Kidney tubule cell (primary cell): ENCODE results near the gene PSPC1.
"Not testable (repeated sequence)": the region's sequence is repeated elsewhere in the genome, so short reads cannot be mapped to it uniquely, and the experiment has no call there.

Experiments used
- DNase-seq: peaks from one replicate; pipeline ENCODE4 v3.0.0-alpha.2; 2018; ENCODE audit warnings: low spot score

Gene PSPC1

GRCh38 chr13:19763618-19764017, 19.1 kb downstream of the PSPC1 start:
- no peak for DNase-seq

DNA sequence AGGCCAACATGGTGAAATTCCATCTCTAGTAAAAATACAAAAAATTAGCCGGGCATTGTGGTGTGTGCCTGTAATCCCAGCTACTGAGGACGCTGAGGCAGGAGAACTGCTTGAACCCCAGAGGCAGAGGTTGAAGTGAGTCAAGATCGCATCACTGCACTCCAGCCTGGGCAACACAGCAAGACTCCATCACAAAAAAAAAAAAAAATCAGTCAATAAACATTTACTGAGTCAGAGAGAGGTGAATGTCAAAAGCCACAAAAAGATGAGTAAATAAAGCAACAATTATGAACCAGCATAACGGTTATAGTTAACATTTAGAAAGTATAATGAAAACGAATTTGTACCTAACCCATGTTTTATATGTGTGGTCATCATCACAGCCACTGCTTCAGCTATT, 23.1 kb downstream of the PSPC1 start:
- DNase-seq: no peak

DNA sequence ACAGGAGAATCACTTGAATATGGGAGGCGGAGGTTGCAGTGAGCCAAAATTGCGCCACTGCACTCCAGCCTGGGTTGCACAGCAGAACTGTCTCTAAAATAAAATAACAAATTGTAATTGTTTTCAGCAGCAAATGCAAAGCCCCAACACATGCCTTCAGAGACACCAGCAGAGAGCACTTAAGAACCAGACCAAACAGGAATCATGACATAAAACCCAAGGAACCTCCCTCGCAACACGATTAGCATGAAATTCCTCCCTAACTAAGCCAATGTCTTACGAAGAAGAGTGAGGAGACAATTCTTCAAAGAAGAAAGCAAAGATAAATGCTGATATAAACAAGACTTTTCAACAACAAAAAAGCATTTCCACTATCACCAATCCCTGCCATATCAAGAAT, 40.1 kb downstream of the PSPC1 start:
- no peak for DNase-seq

DNA sequence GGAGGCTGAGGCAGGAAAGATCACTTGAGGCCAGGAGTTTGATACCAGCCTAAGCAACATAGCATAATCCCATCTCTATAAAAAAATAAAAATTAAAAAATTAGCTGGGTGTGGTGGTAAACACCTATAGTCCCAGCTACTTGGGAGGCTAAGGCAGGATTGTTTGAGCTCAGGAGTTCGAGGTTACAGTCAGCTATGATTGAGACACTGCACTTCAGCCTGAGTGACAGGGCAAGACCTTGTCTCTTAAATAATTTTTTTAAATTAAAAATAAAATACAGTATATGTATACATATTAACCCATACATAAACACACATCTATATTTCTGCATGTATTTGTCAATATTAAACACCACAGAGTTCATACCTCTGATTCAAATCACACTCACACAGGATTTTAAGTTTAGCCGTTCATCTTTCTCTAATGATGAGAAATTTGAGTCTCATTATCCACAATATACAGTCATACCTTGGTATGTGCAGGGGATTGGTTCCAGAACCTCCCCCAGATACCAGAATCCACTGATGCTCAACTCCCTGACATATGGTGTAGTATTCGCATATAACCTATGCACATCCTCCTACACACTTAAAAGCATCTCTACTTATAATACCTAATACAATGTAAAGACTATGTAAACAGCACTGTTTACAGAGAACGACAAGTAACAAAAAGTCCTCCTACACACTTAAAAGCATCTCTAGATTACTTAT, 44.7 kb downstream of the PSPC1 start:
- DNase-seq: no peak

DNA sequence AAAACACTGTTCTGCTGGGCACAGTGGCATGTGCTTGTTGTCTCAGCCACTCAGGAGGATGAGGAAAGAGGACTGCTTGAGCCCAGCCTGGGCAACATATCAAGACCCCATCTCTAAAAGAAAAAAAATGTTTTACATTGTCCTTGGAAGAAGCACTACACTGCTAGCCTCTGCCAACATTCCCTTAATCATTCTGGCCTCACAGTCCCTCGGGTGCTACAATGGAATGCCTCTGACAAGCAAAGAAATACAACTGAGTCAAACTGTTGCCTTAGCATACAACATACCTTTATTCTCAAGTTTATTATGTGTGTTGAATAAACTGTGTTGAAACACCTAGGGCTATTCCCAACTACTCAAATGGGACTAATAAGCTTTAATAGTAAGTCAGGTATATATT, 56.1 kb downstream of the PSPC1 start:
- DNase-seq: no peak

GRCh38 chr13:19725320-19725719, 57.4 kb downstream of the PSPC1 start:
- no peak for DNase-seq

GRCh38 chr13:19720039-19720438, 62.7 kb downstream of the PSPC1 start:
- DNase-seq: no peak

GRCh38 chr13:19713186-19713965, 69.4 kb downstream of the PSPC1 start:
- peak; percentile 46 for DNase-seq

DNA sequence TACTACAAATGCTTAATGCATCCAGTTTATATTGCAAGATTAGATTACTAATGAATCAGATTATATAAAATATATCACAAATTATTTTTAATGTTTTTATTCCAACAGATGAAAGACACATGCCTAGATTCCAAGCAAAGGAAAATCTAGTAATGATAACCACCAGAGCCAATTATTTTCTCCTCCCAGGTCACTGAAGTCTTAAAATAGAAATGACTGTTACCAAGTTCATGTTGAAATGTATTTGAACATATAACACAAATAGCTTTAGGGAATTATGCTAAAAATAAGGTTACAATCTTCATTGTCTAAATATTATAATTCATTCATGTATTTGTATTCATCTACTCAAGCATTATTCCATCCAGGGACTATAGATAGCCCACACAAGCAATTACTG, 73.0 kb downstream of the PSPC1 start:
- DNase-seq: not testable (repeated sequence)

DNA sequence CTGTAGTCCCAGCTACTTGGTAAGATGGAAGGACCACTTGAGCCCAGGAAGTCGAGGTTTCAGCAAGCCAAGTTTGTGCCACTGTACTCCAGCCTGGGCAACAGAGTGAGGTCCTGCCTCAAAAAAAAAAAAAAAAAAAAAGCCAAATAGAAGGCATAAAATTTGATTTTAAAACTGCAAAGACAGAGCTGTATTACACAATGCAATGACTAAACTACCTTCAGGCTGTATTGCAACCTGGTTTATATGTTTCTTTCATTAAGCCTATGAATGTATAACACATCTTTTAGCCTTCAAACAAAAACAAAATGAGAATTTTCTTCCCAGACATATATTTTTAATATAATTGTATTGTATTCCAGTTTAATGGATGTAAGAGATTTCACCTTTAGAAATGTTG, 73.7 kb downstream of the PSPC1 start:
- not testable (repeated sequence) for DNase-seq

- DNase-seq: not testable (repeated sequence)
Observed at GRCh38 chr13:19704256-19704655, 78.5 kb downstream of the PSPC1 start.

GRCh38 chr13:19701619-19702018, 81.1 kb downstream of the PSPC1 start:
- DNase-seq: not testable (repeated sequence)

GRCh38 chr13:19700963-19701362, 81.8 kb downstream of the PSPC1 start:
- not testable (repeated sequence) for DNase-seq

DNA sequence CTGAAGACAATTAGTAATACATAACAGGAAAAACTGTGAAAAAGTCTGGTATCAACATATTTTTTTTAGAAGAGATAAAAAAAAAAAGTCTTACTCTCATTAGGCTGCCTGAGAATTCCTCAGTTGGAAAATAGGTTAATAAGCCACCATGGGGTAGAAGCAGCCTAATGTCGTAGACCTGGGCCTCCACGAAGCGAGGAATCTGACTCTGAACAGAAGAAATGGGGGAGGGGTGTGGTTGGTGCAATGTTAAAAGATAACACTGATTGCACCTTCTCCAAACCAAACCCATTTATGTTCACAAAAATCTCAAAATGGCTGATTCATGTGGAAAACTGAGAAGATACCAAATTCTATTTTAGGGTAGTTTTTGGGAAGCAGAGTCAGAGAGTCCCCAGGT, 86.9 kb downstream of the PSPC1 start:
- no peak for DNase-seq

GRCh38 chr13:19695428-19695827, 87.3 kb downstream of the PSPC1 start:
- no peak for DNase-seq

DNA sequence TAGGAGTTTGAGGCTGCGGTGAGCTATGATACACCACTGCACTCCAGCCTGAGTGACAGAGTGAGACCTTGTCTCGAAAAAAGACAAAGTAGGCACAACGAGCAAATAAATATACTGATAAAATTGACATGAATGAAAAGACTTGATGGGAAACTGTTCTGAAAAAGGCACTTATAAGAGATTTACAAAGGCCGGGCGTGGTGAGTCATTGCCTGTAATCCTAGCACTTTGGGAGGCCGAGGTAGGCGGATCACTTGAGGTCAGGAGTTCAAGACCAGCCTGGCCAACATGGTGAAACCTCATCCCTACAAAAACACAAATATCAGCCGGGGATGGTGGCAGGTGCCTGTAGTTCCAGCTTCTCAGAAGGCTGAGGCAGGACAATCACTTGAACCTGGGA, 91.3 kb downstream of the PSPC1 start:
- DNase-seq: not testable (repeated sequence)

- DNase-seq: no peak
Observed at GRCh38 chr13:19685437-19685836, 97.3 kb downstream of the PSPC1 start.

DNA sequence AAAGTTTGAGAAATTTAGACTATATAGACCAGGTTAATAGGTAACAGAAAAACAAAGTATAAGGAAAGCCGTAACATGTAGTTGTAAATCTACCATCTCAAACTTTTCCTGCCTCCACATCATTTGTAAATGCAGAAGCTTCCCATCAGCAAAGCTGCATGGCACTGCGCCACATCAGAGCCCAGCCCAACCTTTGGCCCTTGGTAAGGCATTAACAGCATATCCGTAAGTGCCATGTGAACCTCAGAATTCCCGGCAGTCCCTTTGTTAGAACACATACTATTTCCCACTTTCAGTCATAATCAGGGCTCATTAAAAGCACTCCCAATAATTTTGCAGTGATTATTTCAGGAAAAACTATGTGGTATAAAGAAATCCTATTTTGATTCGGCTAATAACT, 97.7 kb downstream of the PSPC1 start:
- peak; percentile 35 for DNase-seq

DNA sequence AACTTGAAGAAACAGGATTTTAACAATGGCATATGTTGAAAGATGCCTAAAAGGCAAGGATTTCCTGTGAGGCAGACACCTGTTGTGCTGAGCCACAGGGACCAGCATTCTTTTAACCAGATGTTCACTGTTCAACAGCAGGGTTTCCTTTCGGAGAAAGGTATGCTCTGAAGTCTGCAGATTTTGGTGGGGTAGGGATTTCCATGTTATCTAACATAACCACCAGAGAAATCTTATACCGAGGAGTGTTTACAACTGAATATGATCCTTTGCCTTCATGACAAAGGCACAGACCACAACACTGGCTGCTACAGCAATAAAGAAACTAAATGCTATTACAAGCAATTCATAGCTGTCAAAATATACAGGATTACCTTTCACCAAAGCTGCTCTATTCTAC, 101.2 kb downstream of the PSPC1 start:
- DNase-seq: no peak

DNA sequence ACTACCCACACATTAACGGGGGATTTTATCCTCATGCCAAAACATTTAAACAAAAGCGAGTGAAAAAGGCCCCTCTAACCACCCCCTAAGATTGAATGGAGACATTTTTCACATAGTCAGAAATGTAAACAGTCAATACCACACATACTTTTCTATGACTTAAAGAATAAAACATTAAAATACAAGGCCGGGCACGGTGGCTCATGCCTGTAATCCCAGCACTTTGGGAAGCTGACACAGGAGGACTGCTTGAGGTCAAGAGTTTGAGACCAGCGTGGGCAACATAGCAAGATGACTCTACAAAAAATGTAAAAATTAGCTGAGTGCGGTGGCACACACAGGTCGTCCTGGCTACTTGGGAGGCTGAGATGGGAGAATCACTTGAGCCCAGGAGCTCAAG, 102.0 kb downstream of the PSPC1 start:
- no peak for DNase-seq

- no peak for DNase-seq
Observed at GRCh38 chr13:19676168-19676567, 106.6 kb downstream of the PSPC1 start.

GRCh38 chr13:19674898-19675297, 107.8 kb downstream of the PSPC1 start:
- DNase-seq: no peak
